A549 (cell line): ENCODE data around the gene PVALEF.

Source experiments
- NR3C1 ChIP-seq: fragments of >200 bp; sonication (Bioruptor Twin); formaldehyde crosslinking; IDR thresholded peaks from 3 replicates; pipeline ENCODE4 v1.6.1; 2017
- TF ChIP-seq, protein P1 (sequence below): fragments of >200 bp; sonication (Bioruptor Twin); formaldehyde crosslinking; IDR thresholded peaks from 3 replicates; pipeline ENCODE4 v1.5.1; 2016

DNA sequence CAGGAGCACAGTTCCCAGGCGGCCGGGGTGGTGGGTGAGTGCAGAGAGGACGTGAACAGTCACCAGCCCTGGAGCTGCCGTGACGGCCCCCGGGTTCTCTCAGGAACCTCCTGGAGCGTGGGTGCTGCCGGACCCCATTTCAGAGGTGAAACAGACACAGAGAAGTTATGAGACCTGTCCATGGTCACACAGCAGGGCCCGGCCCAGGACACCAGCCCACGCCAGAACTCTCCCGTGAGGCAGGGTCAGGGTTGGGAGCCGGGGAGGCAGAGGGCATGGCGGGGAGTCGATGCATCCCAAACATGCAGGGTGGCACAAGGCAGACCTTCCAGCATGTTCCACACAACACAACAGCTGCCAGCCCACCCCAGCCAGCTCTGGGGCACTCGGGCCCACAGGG, 3.8 kb upstream of the PVALEF start:
- no peak for TF ChIP-seq NR3C1
- TF ChIP-seq, protein P1, sequence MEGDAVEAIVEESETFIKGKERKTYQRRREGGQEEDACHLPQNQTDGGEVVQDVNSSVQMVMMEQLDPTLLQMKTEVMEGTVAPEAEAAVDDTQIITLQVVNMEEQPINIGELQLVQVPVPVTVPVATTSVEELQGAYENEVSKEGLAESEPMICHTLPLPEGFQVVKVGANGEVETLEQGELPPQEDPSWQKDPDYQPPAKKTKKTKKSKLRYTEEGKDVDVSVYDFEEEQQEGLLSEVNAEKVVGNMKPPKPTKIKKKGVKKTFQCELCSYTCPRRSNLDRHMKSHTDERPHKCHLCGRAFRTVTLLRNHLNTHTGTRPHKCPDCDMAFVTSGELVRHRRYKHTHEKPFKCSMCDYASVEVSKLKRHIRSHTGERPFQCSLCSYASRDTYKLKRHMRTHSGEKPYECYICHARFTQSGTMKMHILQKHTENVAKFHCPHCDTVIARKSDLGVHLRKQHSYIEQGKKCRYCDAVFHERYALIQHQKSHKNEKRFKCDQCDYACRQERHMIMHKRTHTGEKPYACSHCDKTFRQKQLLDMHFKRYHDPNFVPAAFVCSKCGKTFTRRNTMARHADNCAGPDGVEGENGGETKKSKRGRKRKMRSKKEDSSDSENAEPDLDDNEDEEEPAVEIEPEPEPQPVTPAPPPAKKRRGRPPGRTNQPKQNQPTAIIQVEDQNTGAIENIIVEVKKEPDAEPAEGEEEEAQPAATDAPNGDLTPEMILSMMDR, result no peak
